ENCODE results near the gene PPP3R1.

The PPP3R1 gene

GRCh38 chr2:68231061-68231372 lies 21.3 kb downstream of the PPP3R1 start:
- DNase-seq (ENCODE audit: low spot score) = no peak

- DNase-seq (ENCODE audit: low spot score) = no peak
Observed at GRCh38 chr2:68230241-68231060, 21.9 kb downstream of the PPP3R1 start.

- DNase-seq (ENCODE audit: low spot score) = no peak
Observed at GRCh38 chr2:68226794-68227193, 25.5 kb downstream of the PPP3R1 start.

DNA sequence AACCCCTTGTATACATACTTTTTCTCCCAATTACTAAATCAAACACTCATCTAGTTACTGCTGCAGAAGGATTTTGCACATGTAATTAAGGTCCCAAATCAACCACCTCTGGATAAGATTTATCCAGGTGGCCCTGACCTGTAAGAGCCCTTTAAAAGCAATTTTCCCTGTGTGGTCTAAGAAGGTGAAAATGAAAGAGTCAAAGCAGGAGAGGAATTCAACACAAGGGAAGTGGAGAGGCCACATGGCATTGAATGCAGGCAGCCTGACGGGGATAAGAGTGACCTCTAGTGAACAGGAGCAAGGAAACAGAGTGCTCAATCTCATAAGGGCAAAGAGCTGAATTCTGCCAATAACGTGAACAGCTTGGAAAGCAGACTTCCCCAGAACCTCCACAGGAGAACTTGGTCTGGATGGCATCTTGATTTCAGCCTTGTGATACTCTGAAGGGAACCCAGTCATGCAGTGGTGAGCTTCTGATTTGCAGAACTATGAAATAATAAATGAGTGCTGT lies 27.2 kb downstream of the PPP3R1 start:
- no peak for DNase-seq (ENCODE audit: low spot score)

- no peak for DNase-seq (ENCODE audit: low spot score)
Observed at GRCh38 chr2:68223419-68223818, 28.9 kb downstream of the PPP3R1 start.

DNA sequence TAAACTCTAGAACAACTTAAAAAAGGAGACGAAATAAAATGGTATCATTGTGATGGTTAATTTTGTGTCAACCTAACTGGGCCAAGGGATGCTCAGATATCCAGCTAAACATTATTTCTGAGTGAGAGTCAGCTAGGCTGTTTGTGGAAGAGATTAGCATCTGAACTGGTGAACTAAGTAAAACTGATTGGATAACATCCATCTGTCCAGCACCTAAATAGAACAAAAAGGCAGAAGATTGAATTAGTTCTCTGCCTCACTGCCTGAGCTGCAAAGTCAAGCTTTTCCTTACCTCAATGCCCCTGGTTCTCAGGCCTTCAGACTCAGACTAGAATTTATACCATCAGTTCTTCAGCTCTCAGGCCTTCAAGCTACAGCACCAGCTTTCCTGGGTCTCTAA lies 30.0 kb downstream of the PPP3R1 start:
- DNase-seq (ENCODE audit: low spot score) = no peak

DNA sequence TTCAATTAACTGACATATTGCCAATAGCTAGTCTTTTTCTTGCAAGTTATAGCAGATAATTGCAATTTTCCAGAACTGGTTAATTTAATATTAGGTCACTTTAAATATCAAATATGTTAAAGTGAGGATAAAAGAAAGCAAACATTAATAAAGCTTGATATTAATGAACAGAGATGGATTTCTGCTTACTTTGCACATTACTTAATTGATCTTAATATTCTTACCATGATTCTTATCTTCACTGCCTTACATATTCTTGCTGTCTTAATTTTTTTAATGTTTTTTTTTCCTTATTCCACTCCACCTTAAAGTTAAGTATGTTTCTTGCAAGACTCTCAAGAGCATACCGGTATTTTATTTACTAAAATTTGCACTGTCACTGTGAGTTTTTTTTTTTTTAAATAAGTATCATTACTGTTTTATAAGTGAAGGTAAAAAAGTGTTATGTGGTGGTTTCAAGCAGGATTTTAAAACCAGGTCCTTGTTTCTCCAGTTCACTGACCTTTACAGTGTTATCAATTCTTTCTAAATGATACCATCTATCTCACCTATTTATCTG lies 33.9 kb downstream of the PPP3R1 start:
- no peak for DNase-seq (ENCODE audit: low spot score)

DNA sequence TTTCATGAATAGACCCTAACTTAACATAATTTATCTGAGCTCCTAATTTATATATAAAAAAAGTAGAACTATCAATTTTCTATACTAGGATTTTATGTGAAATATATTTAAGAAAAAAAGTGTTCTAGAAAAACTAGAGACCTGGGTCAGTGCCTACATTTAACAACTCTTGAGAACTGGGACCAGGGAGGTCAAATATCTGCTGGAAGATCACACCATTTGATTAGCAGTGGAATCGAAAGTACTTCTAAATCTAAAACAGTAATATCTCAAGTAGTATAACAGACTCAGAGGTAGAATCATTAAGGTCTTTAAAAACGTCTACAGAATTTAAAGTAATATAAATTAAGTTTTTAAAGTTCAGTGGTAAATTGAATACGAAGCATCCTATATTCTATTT lies 34.6 kb downstream of the PPP3R1 start:
- no peak for DNase-seq (ENCODE audit: low spot score)

DNA sequence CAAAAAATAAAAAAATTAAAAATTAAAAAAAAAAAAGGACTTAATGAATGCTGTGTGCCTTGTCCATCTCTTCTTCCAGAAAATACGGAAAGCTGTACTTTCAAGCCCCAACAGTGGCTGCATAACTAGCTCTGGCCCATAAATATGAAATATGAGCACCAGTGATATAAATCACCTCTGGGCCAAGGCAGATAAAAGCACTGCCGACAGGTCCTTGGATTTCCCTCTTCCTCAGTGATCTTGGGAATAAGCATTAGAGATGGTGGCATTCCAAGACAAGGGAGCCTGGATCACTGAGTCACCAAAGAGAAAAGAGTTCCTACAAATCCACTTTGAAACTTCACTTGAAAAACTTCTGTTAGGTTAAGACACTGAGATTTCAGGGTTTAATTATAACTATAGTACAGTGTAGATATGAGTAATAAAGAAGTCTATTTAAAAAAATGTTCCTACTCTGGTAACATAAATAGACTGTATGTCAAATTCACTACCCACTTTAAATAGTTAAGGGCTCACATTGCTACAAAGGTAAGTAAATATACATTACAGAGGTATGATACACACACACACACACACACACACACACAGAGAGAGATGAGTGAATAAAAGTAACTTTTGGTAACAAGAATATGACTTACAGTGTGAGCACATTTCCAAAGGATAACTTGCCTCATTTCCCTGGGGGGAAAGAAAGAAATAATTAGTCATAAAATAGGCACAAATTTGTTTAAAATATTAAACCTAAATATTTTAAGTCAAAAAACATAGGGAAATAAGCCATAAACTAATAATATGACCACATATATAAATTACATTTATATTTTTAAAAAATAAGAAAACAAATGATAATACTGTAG lies 35.6 kb downstream of the PPP3R1 start:
- DNase-seq (ENCODE audit: low spot score) = no peak

DNA sequence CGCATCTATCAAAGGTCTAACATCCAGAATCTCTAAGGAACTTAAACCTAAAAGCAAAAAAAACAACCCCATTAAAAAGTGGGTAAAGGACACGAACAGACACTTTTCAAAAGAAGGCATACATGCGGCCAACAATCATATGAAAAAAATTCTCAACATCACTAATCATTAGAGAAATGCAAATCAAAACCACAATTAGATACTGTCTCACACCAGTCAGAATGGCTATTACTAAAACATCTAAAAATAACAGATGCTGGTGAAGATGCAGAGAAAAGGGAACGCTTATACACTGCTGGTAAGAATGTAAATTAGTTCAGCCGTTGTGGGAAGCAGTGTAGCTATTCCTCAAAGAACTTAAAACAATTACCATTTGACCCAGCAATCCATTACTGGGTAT lies 38.0 kb downstream of the PPP3R1 start:
- DNase-seq (ENCODE audit: low spot score) = no peak

DNA sequence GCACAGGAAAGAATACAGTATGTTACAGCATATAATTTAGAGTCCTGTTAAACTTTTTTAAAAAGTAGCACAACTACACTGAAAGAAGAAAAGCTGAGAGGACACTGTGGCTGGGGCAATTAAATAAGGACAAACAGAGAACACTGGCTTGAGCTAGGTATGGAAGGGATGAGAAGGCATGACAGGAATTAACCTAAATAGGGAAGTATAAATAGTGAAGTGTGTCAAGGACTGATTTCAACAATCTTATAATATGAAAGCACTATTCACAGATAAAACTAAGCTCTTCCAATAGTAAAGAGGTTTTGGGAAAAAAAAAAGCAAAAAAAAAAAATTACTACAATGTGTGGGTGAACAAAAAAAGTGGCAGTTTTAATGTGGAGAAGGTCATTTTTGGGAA lies 45.5 kb downstream of the PPP3R1 start:
- no peak for DNase-seq (ENCODE audit: low spot score)

GRCh38 chr2:68203587-68203986 lies 48.7 kb downstream of the PPP3R1 start:
- DNase-seq (ENCODE audit: low spot score) = no peak

DNA sequence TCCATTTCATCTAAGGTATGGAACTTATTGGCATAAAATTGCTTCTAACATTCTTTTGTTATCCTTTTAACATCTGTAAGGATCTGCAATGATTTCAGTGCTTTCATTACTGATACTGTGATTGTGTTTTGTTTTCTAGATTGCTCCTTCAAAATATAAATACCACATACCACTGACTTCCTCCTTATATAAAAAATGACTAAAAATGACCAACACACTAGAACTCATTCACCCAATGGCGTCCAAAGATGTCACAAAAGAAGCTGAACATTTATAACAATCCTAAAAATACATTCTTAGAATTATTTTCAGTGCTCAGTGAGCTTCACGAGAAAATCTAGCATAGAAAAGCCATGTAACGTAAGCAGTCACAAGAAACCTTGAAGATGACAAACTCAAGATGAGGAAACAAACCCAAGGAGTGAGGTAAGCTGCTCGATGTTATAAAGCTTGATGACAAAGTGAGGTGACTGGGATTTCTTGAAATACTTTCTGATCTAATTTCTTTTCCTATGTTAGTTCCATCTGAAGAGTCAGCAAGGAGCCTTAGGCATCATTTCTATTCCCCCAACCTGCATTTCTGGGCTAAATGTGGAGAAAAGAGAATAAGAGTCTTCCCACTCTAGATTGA lies 52.1 kb downstream of the PPP3R1 start:
- no peak for DNase-seq (ENCODE audit: low spot score)

DNA sequence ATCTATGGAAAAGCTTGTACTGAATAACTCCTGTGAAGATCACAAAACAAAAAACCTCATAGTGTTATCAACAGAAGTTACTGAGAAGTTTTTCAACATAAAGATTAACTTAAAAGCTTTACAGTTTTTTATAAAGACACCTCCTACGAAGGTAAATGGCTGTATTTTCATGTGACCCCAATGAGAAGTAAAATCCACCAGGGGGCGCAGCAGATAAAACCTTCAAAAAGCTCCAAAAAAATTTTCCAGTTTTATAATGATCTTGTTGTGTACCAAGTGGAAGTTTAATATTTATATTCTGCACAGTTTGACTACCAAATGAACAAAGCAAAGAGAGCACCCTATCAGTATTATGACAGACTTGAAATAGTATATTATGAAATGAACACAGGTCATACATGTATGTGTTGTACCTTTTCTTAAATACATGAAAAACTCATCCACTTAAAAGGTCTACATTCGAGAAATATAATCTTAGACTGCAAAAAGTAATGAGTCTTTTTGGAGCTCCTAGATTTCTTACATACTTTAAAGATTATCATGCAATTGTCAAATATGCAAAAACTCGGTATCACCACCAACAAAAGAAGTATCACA lies 56.1 kb downstream of the PPP3R1 start:
- no peak for DNase-seq (ENCODE audit: low spot score)

DNA sequence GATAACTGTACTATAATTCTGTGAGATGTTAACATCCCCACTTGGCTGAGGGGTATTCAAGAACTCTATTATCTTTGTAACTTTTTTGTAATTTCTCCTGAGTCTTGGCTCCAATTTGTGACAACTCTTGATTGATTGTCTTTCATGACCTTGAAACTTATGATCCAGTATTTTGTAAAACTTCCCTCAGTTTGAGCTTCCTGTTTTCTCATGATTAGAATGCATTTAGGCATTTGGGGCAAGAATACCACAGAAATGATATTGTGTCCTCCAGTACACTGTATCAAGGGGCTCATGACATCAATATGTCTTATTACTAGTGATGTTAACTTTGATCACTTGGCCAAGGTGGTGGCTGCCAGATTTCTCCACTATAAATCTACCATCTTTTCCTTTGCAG lies 57.2 kb downstream of the PPP3R1 start:
- no peak for DNase-seq (ENCODE audit: low spot score)

- DNase-seq (ENCODE audit: low spot score) = no peak
Observed at GRCh38 chr2:68193787-68194372, 58.5 kb downstream of the PPP3R1 start.

- DNase-seq (ENCODE audit: low spot score) = no peak
Observed at GRCh38 chr2:68193144-68193543, 59.2 kb downstream of the PPP3R1 start.

DNA sequence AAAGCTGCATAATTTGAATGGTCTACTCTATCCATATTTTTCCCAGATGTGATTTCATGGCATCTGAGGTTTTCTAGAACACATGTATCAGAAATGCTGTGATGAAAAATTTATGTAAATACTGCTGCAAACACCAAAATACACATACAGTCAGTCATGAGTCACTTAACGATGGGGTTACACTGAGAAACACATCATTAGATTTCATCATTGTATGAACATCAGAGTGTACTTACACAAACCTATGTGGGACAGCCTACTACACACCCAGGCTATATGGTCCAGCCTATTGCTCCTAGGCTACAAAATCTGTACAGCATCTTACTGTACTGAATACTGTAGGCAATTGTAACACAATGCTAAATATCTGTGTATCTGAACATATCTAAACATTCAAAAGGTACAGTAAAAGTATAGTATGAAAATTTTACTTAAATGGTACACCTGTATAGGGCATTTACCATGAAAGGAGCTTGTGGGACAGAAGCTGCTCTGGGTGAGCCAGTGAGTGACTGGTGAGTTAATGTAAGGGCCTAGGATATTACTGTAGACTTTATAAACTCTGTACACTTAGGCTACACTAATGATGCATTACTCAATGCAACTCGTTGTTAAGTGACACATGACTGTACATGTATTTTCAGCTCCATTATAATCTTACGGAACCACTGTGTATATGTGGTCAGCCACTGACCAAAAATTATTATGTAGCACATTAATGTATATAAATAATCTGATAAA lies 61.2 kb downstream of the PPP3R1 start:
- DNase-seq (ENCODE audit: low spot score) = no peak

DNA sequence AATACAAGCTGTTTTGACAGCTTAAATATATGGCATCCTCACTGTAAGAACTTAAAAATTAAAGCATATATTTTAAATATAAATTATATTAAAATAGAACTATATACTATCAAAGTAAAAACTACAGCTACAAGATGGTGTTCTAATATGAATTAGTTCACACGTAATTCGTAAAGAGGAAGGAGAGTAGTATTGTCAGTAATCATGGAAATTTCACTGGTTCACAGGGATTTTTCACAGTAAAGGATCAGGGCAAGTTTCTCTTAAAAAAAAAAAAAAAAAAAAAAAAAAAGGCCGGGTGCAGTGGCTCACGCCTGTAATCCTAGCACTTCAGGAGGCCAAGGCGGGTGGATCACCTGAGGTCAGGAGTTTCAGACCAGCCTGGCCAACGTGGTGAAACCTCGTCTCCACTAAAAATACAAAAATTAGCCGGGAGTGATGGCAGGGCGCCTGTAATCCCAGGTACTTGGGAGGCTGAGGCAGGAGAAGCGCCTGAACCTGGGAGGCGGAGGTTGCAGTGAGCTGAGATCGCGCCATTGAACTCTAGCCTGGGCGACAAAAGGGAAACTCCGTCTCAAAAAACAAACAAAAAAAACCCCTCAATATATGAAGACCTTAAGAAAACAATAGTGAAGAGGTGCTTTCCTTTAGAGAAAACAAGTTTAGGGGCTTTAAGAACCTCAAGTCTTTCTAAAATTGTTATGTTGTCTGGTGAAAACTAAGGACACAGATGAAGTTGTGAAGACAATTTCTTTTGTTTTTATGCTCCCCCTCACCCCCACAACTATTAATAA lies 62.1 kb downstream of the PPP3R1 start:
- DNase-seq (ENCODE audit: low spot score) = no peak

GRCh38 chr2:68188831-68189230 lies 63.5 kb downstream of the PPP3R1 start:
- DNase-seq (ENCODE audit: low spot score) = no peak

All from left forelimb (tissue), 1 donor.